Pancreas (tissue), 10 donors: Measurements from ENCODE around the gene IL11. TPM values are rescaled to one million over a fixed set of nuclear protein-coding genes. Genes with fewer than 3 reads are reported as not detected.
"Not testable (repeated sequence)": the region's sequence is repeated elsewhere in the genome, so short reads cannot be mapped to it uniquely, and the experiment has no call there.

Source experiments
- ATAC-seq, 4 donors: fragments of 200-7000 bp; cut with Tn5 transposase; one replicate each; pipeline versions ENCODE4 v1.8.0 to v1.9.1; 2020; ENCODE audit warnings: mild to moderate bottlenecking in 4 of 4, moderate library complexity in 4 of 4
- DNase-seq, 6 donors: peaks; one replicate each; pipeline ENCODE4 v3.0.0-alpha.2; 2020
- FAIRE-seq: peaks from 2 replicates; lab custom pipeline; 2012; peaks lifted over from hg19 to GRCh38; lab: Jason Lieb, UNC
- H3K27ac ChIP-seq, 4 donors: fragments of 200-600 bp; sonication (generic); 1 replicate in 3 of 4; 2 replicates in 1 of 4; pipeline versions ENCODE4 v1.5.0 to v1.8.0; 2020
- H3K27me3 ChIP-seq, 4 donors: fragments of 200-600 bp; one replicate each; pipeline ENCODE4 v1.8.0; 2021
- H3K36me3 ChIP-seq, 3 donors: fragments of 200-600 bp; sonication (generic) in 1 of 3; one replicate each; pipeline versions ENCODE4 v1.5.0 to v1.8.0; 2020 to 2021
- H3K4me1 ChIP-seq, 3 donors: fragments of 200-600 bp; one replicate each; pipeline ENCODE4 v1.8.0; 2021
- H3K4me3 ChIP-seq, 4 donors: fragments of 200-600 bp; sonication (generic) in 2 of 4; one replicate each; pipeline versions ENCODE4 v1.5.0 to v1.8.0; 2020 to 2021
- H3K9me3 ChIP-seq, 4 donors: fragments of 200-600 bp; one replicate each; pipeline ENCODE4 v1.8.0; 2021
- CTCF ChIP-seq, 4 donors: fragments of 200-600 bp; sonication (generic) in 3 of 4; IDR thresholded peaks; one replicate each; pipeline versions ENCODE4 v1.5.0 to v1.8.0; 2021; ENCODE audit warnings: antibody characterized with exemption in 4 of 4
- WGBS, 2 donors: extraction: QIAGEN DNeasy Blood & Tissue Kit; methylation state at CpG; one replicate each; pipeline ENCODE4 v1.1.7; 2013; 5-methylcytosine and 5-hydroxymethylcytosine counted together
- intact Hi-C, 3 donors: fragments of 100-400 bp; cut with DNase I; formaldehyde crosslinking; loops; one replicate each; pipeline versions ENCODE4 v1.11.1 to v1.14.2; 2022
- polyA plus RNA-seq, 2 donors: library from polyadenylated mRNA; stranded (reverse); fragments of 200-250 nt; gene quantifications; one replicate each; pipeline ENCODE4 v1.2.3, GENCODE V29; 2013
- total RNA-seq, 6 donors: library from RNA; stranded (reverse); fragmentation: NEBNext Ultra II Directional in 4 of 6; extraction: Animal tissue kit (Norgen Biotek cat#: 25700) in 4 of 6; gene quantifications; one replicate each; pipeline versions ENCODE4 v1.2.1 to v1.2.4, GENCODE V29; 2021 to 2023
- donor health status: healthy with polysubstance abuse.
- donor health status: DM: no; HTN: no; CAD: no; lungs with moderate emphysema.
- donor health status: DM: no; HTN: no; CAD: no.
- donor health status: control.
- donor health status: control.
- donor health status: Bipolar disorder and iron deficiency.
- donor health status: DM: yes; HTN: yes; CAD: no.
- donor health status: DM: no; HTN: no; CAD: no.
- donor health status: DM: no; HTN: no; CAD: no.
- donor health status: DM: yes; HTN: yes; CAD: no.

The IL11 gene
- total and polyA plus RNA-seq, 8 donors, result 0.16 to 0.41 (median 0.20) TPM; not detected in 3

- ATAC-seq (peak in 2 of 4 donors; percentile 2 to 14), DNase-seq (peak in 3 of 6 donors; percentile 24 to 73 (median 29)), FAIRE-seq (no peak)
- Histone ChIP-seq H3K27me3 (no peaks in the 10 kb centered on the region), H3K4me1 (peaks cover 0 to 4% (median 0%) of the 10 kb centered on the region in 3 donors), H3K36me3 (peaks cover 0 to 7% (median 0%) of the 10 kb centered on the region in 3 donors), H3K27ac (peak overlapping the region; percentile 90 to 95 (median 94)), H3K9me3 (no peaks in the 10 kb centered on the region), H3K4me3 (peak overlapping the region; percentile 64 to 96 (median 74))
- TF ChIP-seq CTCF (IDR thresholded peaks at IDR 0.05), result no peak
- 18 to 20% methylated on average over 34 to 35 of the region's 35 CpGs for WGBS, 2 donors
- intact Hi-C loops, result loop anchor here in 1 of 3 donors (10.0 kb wide), 1 partner anchor 112 kb away; no protein-coding TSS in a partner anchor
Measured at GRCh38 chr19:55406826-55407549, 36.7 kb upstream of the IL11 start.

GRCh38 chr19:55406091-55406825 lies 36.0 kb upstream of the IL11 start:
- FAIRE-seq, result no peak
- peak overlapping the region in 1 of 4 donors; percentile 64 for H3K4me3 ChIP-seq

GRCh38 chr19:55405638-55406037 lies 35.4 kb upstream of the IL11 start:
- Histone ChIP-seq H3K36me3 (peaks cover 0 to 7% (median 0%) of the 10 kb centered on the region in 3 donors), H3K27ac (no peak overlapping the region), H3K27me3 (no peaks in the 10 kb centered on the region), H3K9me3 (no peaks in the 10 kb centered on the region), H3K4me1 (peaks cover 0 to 4% (median 0%) of the 10 kb centered on the region in 3 donors), H3K4me3 (no peak overlapping the region)
- intact Hi-C loops, result loop anchor here in 1 of 3 donors (10.0 kb wide), 1 partner anchor 111 kb away; no protein-coding TSS in a partner anchor
- no peak for TF ChIP-seq CTCF (IDR thresholded peaks at IDR 0.05)
- ATAC-seq (no peak), DNase-seq (no peak), FAIRE-seq (no peak)
- 89 to 93% methylated on average over 5 of the region's 5 CpGs for WGBS, 2 donors

More at GRCh38 chr19:55406091-55406825, 36.0 kb upstream of the IL11 start:
- TF ChIP-seq CTCF (IDR thresholded peaks at IDR 0.05), result no peak
- no peak overlapping the region for H3K27ac ChIP-seq
- H3K27me3 ChIP-seq, result no peaks in the 10 kb centered on the region
- DNase-seq, result no peak
- peaks cover 0 to 4% (median 0%) of the 10 kb centered on the region in 3 donors for H3K4me1 ChIP-seq
- ATAC-seq, result no peak
- H3K9me3 ChIP-seq, result no peaks in the 10 kb centered on the region
- H3K36me3 ChIP-seq, result peaks cover 0 to 7% (median 0%) of the 10 kb centered on the region in 3 donors
- intact Hi-C loops, result loop anchor here in 1 of 3 donors (10.0 kb wide), 1 partner anchor 111 kb away; no protein-coding TSS in a partner anchor
- 87 to 89% methylated on average over 14 of the region's 14 CpGs for WGBS, 2 donors

- FAIRE-seq, result no peak
Measured at GRCh38 chr19:55402509-55402908, 32.2 kb upstream of the IL11 start.

GRCh38 chr19:55401390-55401789 lies 31.1 kb upstream of the IL11 start:
- intact Hi-C loops, result loop anchor here in 1 of 3 donors (10.0 kb wide), 1 partner anchor 107 kb away; no protein-coding TSS in a partner anchor
- ATAC-seq, result peak in 1 of 4 donors; percentile 7
- WGBS, 2 donors, result 88 to 93% methylated on average over 9 to 21 of the region's 28 CpGs

More at GRCh38 chr19:55402509-55402908, 32.2 kb upstream of the IL11 start:
- no peak for ATAC-seq
- intact Hi-C loops, result loop anchor here in 1 of 3 donors (10.0 kb wide), 1 partner anchor 108 kb away; no protein-coding TSS in a partner anchor
- no peak for TF ChIP-seq CTCF (IDR thresholded peaks at IDR 0.05)
- Histone ChIP-seq H3K4me3 (no peak overlapping the region), H3K4me1 (peaks cover 0 to 4% (median 0%) of the 10 kb centered on the region in 3 donors), H3K36me3 (peaks cover 0 to 7% (median 0%) of the 10 kb centered on the region in 3 donors), H3K9me3 (no peaks in the 10 kb centered on the region), H3K27ac (no peak overlapping the region), H3K27me3 (no peaks in the 10 kb centered on the region)
- WGBS, 2 donors, result 93 to 94% methylated on average over 2 of the region's 2 CpGs
- no peak for DNase-seq

More at GRCh38 chr19:55401390-55401789, 31.1 kb upstream of the IL11 start:
- not testable (repeated sequence) for FAIRE-seq, H3K4me1 ChIP-seq, H3K4me3 ChIP-seq, H3K36me3 ChIP-seq, H3K27ac ChIP-seq, H3K27me3 ChIP-seq, DNase-seq, H3K9me3 ChIP-seq
